ENCODE measurements around the gene EXTL2. TPM values are rescaled to one million over a fixed set of nuclear protein-coding genes. Genes with fewer than 3 reads are reported as not detected.

The EXTL2 gene
- total and polyA plus RNA-seq, 9 donors: 13.1 to 28.4 (median 16.0) TPM

DNA sequence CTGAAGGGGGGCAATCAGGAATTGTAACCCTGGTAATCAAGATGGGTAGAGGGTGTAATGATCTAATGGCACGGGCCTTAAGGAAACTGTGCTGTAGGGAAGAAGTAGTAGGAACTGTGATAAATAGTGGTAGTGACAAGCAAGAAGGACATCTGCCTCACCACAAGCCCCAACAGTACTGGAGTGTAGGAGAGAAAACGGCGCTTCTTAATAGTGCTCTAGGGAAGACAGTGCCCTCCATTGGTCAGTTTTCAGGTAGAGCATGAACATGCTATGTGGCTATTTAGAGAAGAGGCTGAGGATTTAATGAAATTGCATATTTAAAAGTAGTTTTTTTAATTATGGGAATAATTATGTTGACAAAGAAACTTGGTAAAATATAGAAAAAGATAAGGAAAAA lies 33.5 kb upstream of the EXTL2 start:
- TF ChIP-seq EP300 (IDR thresholded peaks at IDR 0.05) (no peak), POLR2A (IDR thresholded peaks at IDR 0.05) (no peak), CTCF (IDR thresholded peaks at IDR 0.05) (no peak)
- Histone ChIP-seq H3K4me3 (no peak overlapping the region), H3K27ac (no peak overlapping the region), H3K27me3 (no peaks in the 10 kb centered on the region), H3K4me1 (ENCODE audit: insufficient read depth) (no peaks in the 10 kb centered on the region), H3K9me3 (no peaks in the 10 kb centered on the region), H3K36me3 (no peaks in the 10 kb centered on the region)
- no peak for DNase-seq
- WGBS, 3 donors: 87 to 100% (median 92%) methylated on average over 3 of the region's 3 CpGs
- intact Hi-C loops (cut with DNase I): loop anchor here in 2 of 4 donors (10.0 kb wide), 3 partner anchors 307 to 367 kb away; partner anchors contain the start of gene S1PR1 (in 1 of the 2)

- no peak overlapping the region for H3K27ac ChIP-seq
- H3K4me3 ChIP-seq: no peak overlapping the region
- H3K4me1 ChIP-seq (ENCODE audit: insufficient read depth): no peaks in the 10 kb centered on the region
- DNase-seq: no peak
- no peaks in the 10 kb centered on the region for H3K36me3 ChIP-seq
- H3K9me3 ChIP-seq: no peaks in the 10 kb centered on the region
- intact Hi-C loops (cut with DNase I): loop anchor here in 2 of 4 donors (10.0 kb wide), 3 partner anchors 308 to 368 kb away; partner anchors contain the start of gene S1PR1 (in 1 of the 2)
- 74 to 82% (median 76%) methylated on average over 2 of the region's 2 CpGs for WGBS, 3 donors
- no peaks in the 10 kb centered on the region for H3K27me3 ChIP-seq
- TF ChIP-seq CTCF (IDR thresholded peaks at IDR 0.05) (no peak), EP300 (IDR thresholded peaks at IDR 0.05) (no peak), POLR2A (IDR thresholded peaks at IDR 0.05) (no peak)
Measured at GRCh38 chr1:100927276-100927675, 32.6 kb upstream of the EXTL2 start.

DNA sequence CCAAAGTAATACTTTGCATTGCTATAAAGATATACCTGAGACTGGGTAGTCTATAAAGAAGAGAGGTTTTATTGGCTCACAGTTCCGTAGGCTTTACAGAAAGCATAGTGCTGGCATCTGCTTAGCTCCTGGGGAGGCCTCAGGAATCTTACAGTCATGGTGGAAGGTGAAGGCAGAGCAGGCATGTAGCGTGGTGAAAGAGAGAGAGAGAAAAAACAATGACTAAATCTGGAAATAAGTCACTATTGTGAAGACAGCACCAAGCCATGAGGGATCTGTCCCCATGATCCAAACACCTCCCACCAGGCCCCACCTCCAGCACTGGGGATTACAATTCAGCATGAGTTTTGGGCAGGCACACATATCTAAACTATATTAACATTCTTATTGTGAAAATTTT lies 31.6 kb upstream of the EXTL2 start:
- Histone ChIP-seq H3K27ac (no peak overlapping the region), H3K27me3 (no peaks in the 10 kb centered on the region), H3K9me3 (no peaks in the 10 kb centered on the region), H3K4me1 (ENCODE audit: insufficient read depth) (no peaks in the 10 kb centered on the region), H3K4me3 (no peak overlapping the region), H3K36me3 (no peaks in the 10 kb centered on the region)
- 93 to 99% (median 98%) methylated on average over 2 of the region's 2 CpGs for WGBS, 3 donors
- TF ChIP-seq POLR2A (IDR thresholded peaks at IDR 0.05) (no peak), EP300 (IDR thresholded peaks at IDR 0.05) (no peak), CTCF (IDR thresholded peaks at IDR 0.05) (no peak)
- intact Hi-C loops (cut with DNase I): loop anchor here in 2 of 4 donors (10.0 kb wide), 3 partner anchors 309 to 369 kb away; partner anchors contain the start of gene S1PR1 (in 1 of the 2)
- no peak for DNase-seq

GRCh38 chr1:100924991-100925390 lies 30.3 kb upstream of the EXTL2 start:
- DNase-seq: no peak
- TF ChIP-seq POLR2A (IDR thresholded peaks at IDR 0.05) (no peak), EP300 (IDR thresholded peaks at IDR 0.05) (no peak), CTCF (IDR thresholded peaks at IDR 0.05) (no peak)
- no peaks in the 10 kb centered on the region for H3K36me3 ChIP-seq
- WGBS, 3 donors: 91 to 98% (median 95%) methylated on average over 2 of the region's 2 CpGs
- no peak overlapping the region for H3K4me3 ChIP-seq
- intact Hi-C loops (cut with DNase I): loop anchor here in 2 of 4 donors (10.0 kb wide), 3 partner anchors 310 to 370 kb away; partner anchors contain the start of gene S1PR1 (in 1 of the 2)
- no peak overlapping the region for H3K27ac ChIP-seq
- no peaks in the 10 kb centered on the region for H3K27me3 ChIP-seq
- H3K9me3 ChIP-seq: no peaks in the 10 kb centered on the region
- no peaks in the 10 kb centered on the region for H3K4me1 ChIP-seq (ENCODE audit: insufficient read depth)
